Endothelial cell of umbilical vein (primary cell): ENCODE data around the gene RUSF1. TPM values are rescaled to one million over a fixed set of nuclear protein-coding genes. Genes with fewer than 3 reads are reported as not detected.
A peak's percentile ranks its signal among the peaks of the same experiment; 100 is the strongest.

ENCODE experiments used
- BruUV-seq: library from RNA; stranded (reverse); fragments of 400-500 nt; replicated peaks from 2 replicates; lab custom pipeline; 2021; lab: Mats Ljungman, UMichigan
- CTCF ChIA-PET: fragments of 300-600, 350-600 bp; sonication (Branson Sonifier 250); formaldehyde crosslinking; loops from one replicate; lab custom pipeline; 2021; ENCODE audit warnings: antibody characterized with exemption, inconsistent platforms; lab: Charles Lee
- POLR2A ChIA-PET: fragments of 300-600, 350-600 bp; sonication (Branson Sonifier 250); formaldehyde crosslinking; loops from one replicate; lab custom pipeline; 2021; ENCODE audit warnings: antibody characterized with exemption, inconsistent platforms; lab: Charles Lee
- DNase-seq: peaks from one replicate; pipeline ENCODE4 v3.0.0-alpha.2; 2011; ENCODE audit warnings: low read depth, low spot score
- FAIRE-seq: peaks from 2 replicates; lab custom pipeline; 2011; peaks lifted over from hg19 to GRCh38; lab: Jason Lieb, UNC
- H2AFZ ChIP-seq: 2 replicates; pipeline ENCODE4 v1.6.0; 2012; ENCODE audit warnings: low read depth, low read length, control low read depth, inconsistent platforms
- H3K27ac ChIP-seq: 2 replicates; pipeline ENCODE4 v1.5.1; 2011; ENCODE audit warnings: low read depth, mild to moderate bottlenecking, control low read depth, low read length, moderate library complexity; ENCODE audit not compliant: insufficient read depth
- H3K27me3 ChIP-seq, 2 experiments: 2 replicates each; pipeline versions ENCODE4 v1.6.0 to v1.6.1; 2011; ENCODE audit warnings: low read length in 2 of 2, mixed read lengths in 1 of 2; ENCODE audit not compliant: control insufficient read depth in 2 of 2, insufficient read depth in 2 of 2
- H3K36me3 ChIP-seq, 2 experiments: 2 replicates in 1 of 2; 3 replicates in 1 of 2; pipeline ENCODE4 v1.5.1; 2011; ENCODE audit warnings: low read length in 2 of 2, mild to moderate bottlenecking in 1 of 2, moderate library complexity in 1 of 2; ENCODE audit not compliant: control insufficient read depth in 2 of 2, insufficient read depth in 2 of 2; ENCODE audit errors: extremely low read depth in 1 of 2
- H3K4me1 ChIP-seq: 3 replicates; pipeline ENCODE4 v1.5.1; 2011; ENCODE audit warnings: mild to moderate bottlenecking, low read length; ENCODE audit not compliant: control insufficient read depth, insufficient read depth; ENCODE audit errors: extremely low read depth
- H3K4me2 ChIP-seq: 2 replicates; pipeline ENCODE4 v1.6.1; 2011; ENCODE audit warnings: low read length, control low read depth, mixed read lengths; ENCODE audit not compliant: insufficient read depth
- H3K4me3 ChIP-seq, 3 experiments: fragments of 200-600 bp in 1 of 3; sonication (generic), shearing (Covaris generic) in 1 of 3; replicated peaks in 1 of 3; 2 replicates each; pipeline ENCODE4 v1.5.1; 2011 to 2016; ENCODE audit warnings: control low read depth in 3 of 3, low read length in 3 of 3, mild to moderate bottlenecking in 2 of 3, inconsistent platforms in 1 of 3, low read depth in 1 of 3, moderate library complexity in 1 of 3; ENCODE audit not compliant: insufficient read depth in 1 of 3
- H3K79me2 ChIP-seq: 2 replicates; pipeline ENCODE4 v1.6.0; 2012; ENCODE audit warnings: low read length, inconsistent platforms; ENCODE audit not compliant: control insufficient read depth, insufficient read depth
- H3K9ac ChIP-seq: replicated peaks from 2 replicates; pipeline ENCODE3; 2011; ENCODE audit warnings: low read length, control low read depth; ENCODE audit not compliant: insufficient read depth; ENCODE audit errors: extremely low read depth
- H3K9me1 ChIP-seq: replicated peaks from 3 replicates; pipeline ENCODE4 v1.6.0; 2011; ENCODE audit warnings: mild to moderate bottlenecking, low read length; ENCODE audit not compliant: control insufficient read depth, insufficient read depth; ENCODE audit errors: extremely low read depth
- H3K9me3 ChIP-seq: replicated peaks from 2 replicates; pipeline ENCODE4 v1.5.1; 2012; ENCODE audit warnings: low read length, inconsistent platforms; ENCODE audit not compliant: control insufficient read depth, insufficient read depth
- H4K20me1 ChIP-seq: replicated peaks from 2 replicates; pipeline ENCODE3; 2011; ENCODE audit warnings: mild to moderate bottlenecking, low read length; ENCODE audit not compliant: control insufficient read depth, insufficient read depth; ENCODE audit errors: extremely low read depth
- EZH2 ChIP-seq: IDR thresholded peaks from 2 replicates; pipeline ENCODE4 v1.6.1; 2012; ENCODE audit warnings: borderline replicate concordance, low read depth, mild to moderate bottlenecking, moderate library complexity, low read length, inconsistent platforms; ENCODE audit not compliant: severe bottlenecking
- FOS ChIP-seq: IDR thresholded peaks from 2 replicates; pipeline ENCODE4 v1.6.1; 2011; ENCODE audit warnings: mild to moderate bottlenecking, low read length, moderate library complexity, borderline replicate concordance; ENCODE audit not compliant: insufficient read depth
- GATA2 ChIP-seq: IDR thresholded peaks from 2 replicates; pipeline ENCODE4 v1.7.0; 2011; ENCODE audit warnings: low read depth, mild to moderate bottlenecking, moderate library complexity, mixed read lengths, low read length; ENCODE audit not compliant: insufficient read length, insufficient read depth
- JUN ChIP-seq: IDR thresholded peaks from 2 replicates; pipeline ENCODE4 v1.6.1; 2011; ENCODE audit warnings: borderline replicate concordance, low read depth; ENCODE audit not compliant: insufficient read length, insufficient read depth
- MYC ChIP-seq: IDR thresholded peaks from one replicate; pipeline ENCODE4 v1.6.1; 2011; ENCODE audit warnings: mild to moderate bottlenecking, low read depth, low read length
- POLR2A ChIP-seq: IDR thresholded peaks from 2 replicates; pipeline ENCODE4 v1.6.1; 2012; ENCODE audit warnings: low read depth, mild to moderate bottlenecking, control low read depth, low read length
- POLR2AphosphoS5 ChIP-seq: IDR thresholded peaks from 2 replicates; pipeline ENCODE4 v1.6.1; 2012; ENCODE audit warnings: low read depth, mild to moderate bottlenecking, control low read depth, low read length, moderate library complexity; ENCODE audit not compliant: insufficient read depth
- dilution Hi-C: fragments of 300-500 bp; cut with MboI; formaldehyde crosslinking; loops from one replicate; pipeline ENCODE4 v1.15.0; 2019; ENCODE audit warnings: low sequenced_read_pairs; ENCODE audit not compliant: extremely low pct_ligation_motif_present
- intact Hi-C: fragments of 100-400 bp; cut with micrococcal nuclease; formaldehyde crosslinking; loops from one replicate; pipeline ENCODE4 v1.10.0; 2022
- polyA plus RNA-seq, 4 experiments: library from polyadenylated mRNA; depleted of rRNA in 3 of 4; stranded (reverse) in 3 of 4; unstranded in 1 of 4; fragments of >200 nt; gene quantifications; 2 replicates each; pipeline versions ENCODE4 v1.2.1 to v1.2.3, GENCODE V29; 2011 to 2012; ENCODE audit warnings: missing spikeins in 1 of 4
- total RNA-seq: library from RNA; stranded (reverse); gene quantifications from 2 replicates; pipeline ENCODE4 v1.2.3, GENCODE V29; 2021
- TF ChIP-seq, protein P1 (sequence below): IDR thresholded peaks from 2 replicates; pipeline ENCODE4 v1.6.1; 2011; ENCODE audit not compliant: insufficient read depth, insufficient read length

Gene RUSF1
- total and polyA plus RNA-seq, 2 donors (not counting 3 experiments of a cell fraction or from before 2014, with no cell fraction given), result 36.4 to 40.3 TPM

GRCh38 chr16:31487071-31487719 lies 21.0 kb downstream of the RUSF1 start:
- Histone ChIP-seq H4K20me1 (no peaks in the 10 kb centered on the region), H3K79me2 (no peaks in the 10 kb centered on the region), H3K4me2 (peak overlapping the region; percentile 20), H3K36me3 (peaks cover 0 to under 1% of the 10 kb centered on the region in 2 experiments), H3K4me3 (peak overlapping the region in 1 of 3 experiments; percentile 35), H3K9ac (no peak overlapping the region), H2AFZ (peak overlapping the region; percentile 66), H3K9me1 (no peaks in the 10 kb centered on the region), H3K4me1 (peaks cover 11% of the 10 kb centered on the region), H3K9me3 (no peaks in the 10 kb centered on the region), H3K27ac (no peak overlapping the region), H3K27me3 (peaks cover 3 to 24% of the 10 kb centered on the region in 2 experiments)
- DNase-seq (no peak), FAIRE-seq (peak; percentile 21)
- intact Hi-C loops (no loop called here), dilution Hi-C loops (no loop called here)
- ChIA-PET POLR2A (interaction anchor here (1.3 kb wide), 1 partner anchor 9 kb away, joined by 3 read pairs; no protein-coding TSS in a partner anchor), CTCF (interaction anchor here (1.0 to 1.2 kb wide), 2 partner anchors 12 to 14 kb away, joined by 3 read pairs; no protein-coding TSS in a partner anchor)
- BruUV-seq, result no TSS peak
- TF ChIP-seq POLR2AphosphoS5 (no peak), GATA2 (no peak), JUN (no peak), POLR2A (no peak), FOS (no peak), MYC (no peak), EZH2 (no peak)

DNA sequence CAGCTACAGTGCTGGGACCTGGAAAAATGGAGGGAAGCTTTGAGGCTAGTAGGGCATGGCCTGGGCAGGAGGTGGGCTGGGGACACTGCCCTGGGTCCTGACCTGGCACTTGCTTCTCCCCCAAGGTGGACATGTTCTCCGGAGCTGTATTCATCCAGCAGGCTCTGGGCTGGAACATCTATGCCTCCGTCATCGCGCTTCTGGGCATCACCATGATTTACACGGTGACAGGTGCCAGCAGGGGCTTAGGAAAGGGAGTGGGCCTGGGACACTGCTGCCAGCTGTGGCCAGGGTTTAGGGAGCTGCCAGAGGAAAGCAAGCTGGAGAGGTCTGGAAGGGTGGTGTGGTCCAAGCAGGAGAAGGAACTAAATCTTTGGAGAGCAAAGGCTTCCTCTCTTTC lies 22.1 kb downstream of the RUSF1 start:
- peaks cover 3 to 24% of the 10 kb centered on the region in 2 experiments for H3K27me3 ChIP-seq
- H3K4me1 ChIP-seq, result peaks cover 11% of the 10 kb centered on the region
- no peaks in the 10 kb centered on the region for H4K20me1 ChIP-seq
- dilution Hi-C loops (no loop called here), intact Hi-C loops (no loop called here)
- no peak overlapping the region for H3K4me3 ChIP-seq
- DNase-seq, result no peak
- no TSS peak for BruUV-seq
- no peak overlapping the region for H3K4me2 ChIP-seq
- H3K9me1 ChIP-seq, result no peaks in the 10 kb centered on the region
- TF ChIP-seq FOS (no peak), GATA2 (no peak), POLR2AphosphoS5 (no peak)
- TF ChIP-seq, protein P1, sequence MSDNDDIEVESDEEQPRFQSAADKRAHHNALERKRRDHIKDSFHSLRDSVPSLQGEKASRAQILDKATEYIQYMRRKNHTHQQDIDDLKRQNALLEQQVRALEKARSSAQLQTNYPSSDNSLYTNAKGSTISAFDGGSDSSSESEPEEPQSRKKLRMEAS, result no peak
- no peaks in the 10 kb centered on the region for H3K9me3 ChIP-seq
- H3K36me3 ChIP-seq, result no peaks in the 10 kb centered on the region
- no peak overlapping the region for H3K27ac ChIP-seq
- H2AFZ ChIP-seq, result no peak overlapping the region
- H3K79me2 ChIP-seq, result no peaks in the 10 kb centered on the region
- ChIA-PET CTCF (no interaction called here), POLR2A (interaction anchor here (1.3 kb wide), 1 partner anchor 8 kb away, joined by 3 read pairs; no protein-coding TSS in a partner anchor)
- FAIRE-seq, result no peak
- no peak overlapping the region for H3K9ac ChIP-seq
